Esophagus squamous epithelium (tissue), 4 donors: Measurements from ENCODE around the gene CD247.

Experiments
- CTCF ChIP-seq, 6 experiments: fragments of 450-650 bp in 4 of 6; fragments of 200-600 bp in 2 of 6; sonication (generic) in 2 of 6; IDR thresholded peaks; one replicate each; pipeline ENCODE4 v1.5.1; 2016 to 2019; ENCODE audit warnings: antibody characterized with exemption in 6 of 6, mild to moderate bottlenecking in 4 of 6, moderate library complexity in 4 of 6
- POLR2A ChIP-seq, 4 donors: fragments of 450-650 bp; IDR thresholded peaks; one replicate each; pipeline ENCODE4 v1.6.1; 2017; ENCODE audit warnings: antibody characterized with exemption in 4 of 4, mild to moderate bottlenecking in 4 of 4, moderate library complexity in 3 of 4

DNA sequence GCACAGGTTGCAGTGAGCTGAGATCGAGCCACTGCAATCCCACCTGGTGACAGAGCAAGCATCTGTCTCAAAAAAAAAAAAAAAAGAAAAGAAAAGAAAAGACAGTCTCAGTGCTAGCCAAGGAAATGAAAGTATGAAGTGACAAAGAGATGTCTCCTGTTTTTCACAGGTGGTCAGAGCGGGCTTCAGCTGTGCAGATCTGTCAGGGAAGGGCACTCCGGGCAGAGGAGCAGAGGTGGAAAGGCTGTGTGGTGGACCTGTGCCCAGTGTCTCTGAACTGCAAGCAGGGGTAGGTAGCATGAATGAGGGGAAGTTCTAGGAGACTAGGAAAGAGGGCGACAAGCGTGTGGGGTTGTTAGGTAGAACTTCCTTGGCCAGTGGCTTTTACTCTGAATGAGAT lies 67.5 kb downstream of the CD247 start:
- TF ChIP-seq CTCF (IDR thresholded peaks at IDR 0.05), result no peak
- no peak for TF ChIP-seq POLR2A (IDR thresholded peaks at IDR 0.05)
